ACC112 (cell line): ENCODE data around the gene APOC1.
"Not testable (repeated sequence)": the region's sequence is repeated elsewhere in the genome, so short reads cannot be mapped to it uniquely, and the experiment has no call there.

Experiments used
- H2AFZ ChIP-seq: fragments of 200-600 bp; sonication (generic); one replicate; pipeline ENCODE4 v1.6.0; 2017; ENCODE audit warnings: antibody characterized with exemption, low read length; ENCODE audit not compliant: unreplicated experiment
- H3K27ac ChIP-seq: fragments of 200-600 bp; sonication (generic); 2 replicates; pipeline ENCODE4 v1.5.1; 2014; ENCODE audit warnings: low read depth, mild to moderate bottlenecking, antibody characterized with exemption, low read length, moderate library complexity
- H3K27me3 ChIP-seq: fragments of 200-600 bp; sonication (generic); 2 replicates; pipeline ENCODE4 v1.6.1; 2014; ENCODE audit warnings: mild to moderate bottlenecking, antibody characterized with exemption, low read length, moderate library complexity, mixed read lengths; ENCODE audit not compliant: insufficient read depth
- H3K36me3 ChIP-seq: fragments of 200-600 bp; sonication (generic); 2 replicates; pipeline ENCODE4 v1.6.1; 2016; ENCODE audit warnings: mild to moderate bottlenecking, antibody characterized with exemption, low read length, moderate library complexity, mixed read lengths; ENCODE audit not compliant: insufficient read depth
- H3K4me1 ChIP-seq: fragments of 200-600 bp; sonication (generic); one replicate; pipeline ENCODE4 v1.6.1; 2016; ENCODE audit warnings: low read length, mixed read lengths; ENCODE audit not compliant: insufficient read depth, unreplicated experiment, control insufficient read depth
- H3K4me3 ChIP-seq: fragments of 200-600 bp; sonication (generic); 2 replicates; pipeline ENCODE4 v1.5.1; 2014; ENCODE audit warnings: mild to moderate bottlenecking, low read depth, low read length
- H3K79me2 ChIP-seq: fragments of 200-600 bp; sonication (generic); one replicate; pipeline ENCODE4 v1.6.0; 2016; ENCODE audit warnings: low read length; ENCODE audit not compliant: control insufficient read depth, unreplicated experiment, insufficient read depth

APOC1 gene

GRCh38 chr19:44913512-44914432 is 636 bp upstream of the APOC1 start:
- H3K4me3 ChIP-seq, H3K79me2 ChIP-seq, H2AFZ ChIP-seq, H3K36me3 ChIP-seq, H3K4me1 ChIP-seq, H3K27ac ChIP-seq, H3K27me3 ChIP-seq: not testable (repeated sequence)

DNA sequence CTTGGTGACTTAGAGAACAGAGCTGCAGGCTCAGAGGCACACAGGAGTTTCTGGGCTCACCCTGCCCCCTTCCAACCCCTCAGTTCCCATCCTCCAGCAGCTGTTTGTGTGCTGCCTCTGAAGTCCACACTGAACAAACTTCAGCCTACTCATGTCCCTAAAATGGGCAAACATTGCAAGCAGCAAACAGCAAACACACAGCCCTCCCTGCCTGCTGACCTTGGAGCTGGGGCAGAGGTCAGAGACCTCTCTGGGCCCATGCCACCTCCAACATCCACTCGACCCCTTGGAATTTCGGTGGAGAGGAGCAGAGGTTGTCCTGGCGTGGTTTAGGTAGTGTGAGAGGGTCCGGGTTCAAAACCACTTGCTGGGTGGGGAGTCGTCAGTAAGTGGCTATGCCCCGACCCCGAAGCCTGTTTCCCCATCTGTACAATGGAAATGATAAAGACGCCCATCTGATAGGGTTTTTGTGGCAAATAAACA is 9.9 kb downstream of the APOC1 start:
- Histone ChIP-seq H3K79me2 (no peaks in the 10 kb centered on the region), H3K4me3 (no peak overlapping the region), H3K4me1 (peaks cover 25% of the 10 kb centered on the region), H2AFZ (no peak overlapping the region), H3K36me3 (no peaks in the 10 kb centered on the region), H3K27ac (no peak overlapping the region), H3K27me3 (no peaks in the 10 kb centered on the region)

DNA sequence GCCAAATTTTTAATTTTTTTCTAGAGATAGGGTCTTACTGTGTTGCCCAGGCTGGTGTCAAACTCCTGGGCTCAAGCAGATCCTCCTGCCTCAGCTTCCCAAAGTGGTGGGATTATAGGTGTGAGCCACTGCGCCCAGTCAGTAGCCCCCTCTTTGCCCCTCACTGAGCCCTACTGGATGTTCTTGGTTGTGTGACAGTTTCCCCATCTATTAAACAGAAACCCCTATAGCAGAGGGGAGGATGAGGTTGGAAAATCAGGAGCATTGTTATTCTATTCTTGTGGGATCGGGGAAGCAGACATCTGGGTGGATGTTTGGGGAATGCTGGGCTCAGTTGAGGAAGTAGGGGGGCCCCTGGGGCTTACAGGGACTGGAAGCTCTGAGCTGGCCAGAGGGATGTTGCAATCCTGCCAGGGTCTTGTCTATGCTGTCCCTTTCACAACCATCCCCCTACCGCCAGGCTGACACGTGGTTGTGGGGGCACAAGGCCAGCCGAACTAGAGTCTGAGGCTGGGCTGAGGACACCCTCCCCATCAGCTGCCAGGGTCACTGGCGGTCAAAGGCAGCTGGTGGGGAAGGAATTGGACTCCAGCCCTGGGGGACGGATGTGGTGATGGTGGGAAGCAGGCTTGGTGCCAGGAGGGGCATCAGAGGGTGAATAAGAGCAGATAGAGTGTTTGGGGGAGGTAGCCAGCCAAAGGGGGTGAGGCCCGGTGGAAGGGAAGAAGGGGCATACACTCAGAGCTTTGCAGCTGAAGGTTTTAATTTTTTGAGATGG is 10.9 kb downstream of the APOC1 start:
- peaks cover 25% of the 10 kb centered on the region for H3K4me1 ChIP-seq
- H2AFZ ChIP-seq: no peak overlapping the region
- H3K79me2 ChIP-seq: no peaks in the 10 kb centered on the region
- no peaks in the 10 kb centered on the region for H3K27me3 ChIP-seq
- H3K36me3 ChIP-seq: no peaks in the 10 kb centered on the region
- H3K4me3 ChIP-seq: no peak overlapping the region
- H3K27ac ChIP-seq: peak overlapping the region; percentile 42

- not testable (repeated sequence) for H3K27ac ChIP-seq, H3K4me3 ChIP-seq, H3K36me3 ChIP-seq, H3K27me3 ChIP-seq, H3K79me2 ChIP-seq, H2AFZ ChIP-seq
- H3K4me1 ChIP-seq: peaks cover 25% of the 10 kb centered on the region
Observed at GRCh38 chr19:44926245-44927077, 12.1 kb downstream of the APOC1 start.

GRCh38 chr19:44927746-44928145 is 13.3 kb downstream of the APOC1 start:
- Histone ChIP-seq H2AFZ (no peak overlapping the region), H3K27me3 (no peaks in the 10 kb centered on the region), H3K4me3 (0 out of 2 replicates have a peak overlapping the region, but pooled peaks have one; percentile 15)

DNA sequence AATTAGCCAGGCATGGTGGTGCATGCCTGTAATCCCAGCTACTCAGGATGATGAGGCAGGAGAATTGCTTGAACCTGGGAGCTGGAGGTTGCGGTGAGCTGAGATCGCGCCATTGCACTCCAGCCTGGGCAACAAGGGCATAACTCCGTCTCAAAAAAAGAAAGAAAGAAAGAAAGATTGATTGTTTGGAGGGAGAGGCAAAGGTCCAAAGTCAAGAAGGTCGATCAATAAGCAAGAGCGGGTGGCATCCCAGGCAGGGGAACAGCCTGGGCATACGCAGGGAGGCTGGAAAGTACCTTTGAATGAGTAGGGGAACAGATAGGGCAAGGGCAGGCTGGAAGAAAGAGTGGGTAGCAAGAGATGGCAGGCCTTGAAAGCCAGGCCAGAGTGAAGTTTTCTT is 15.7 kb downstream of the APOC1 start:
- no peak overlapping the region for H2AFZ ChIP-seq
- no peaks in the 10 kb centered on the region for H3K27me3 ChIP-seq
- H3K79me2 ChIP-seq: no peaks in the 10 kb centered on the region
- H3K27ac ChIP-seq: no peak overlapping the region
- H3K4me1 ChIP-seq: peaks cover 17% of the 10 kb centered on the region
- no peak overlapping the region for H3K4me3 ChIP-seq
- H3K36me3 ChIP-seq: no peaks in the 10 kb centered on the region

More at GRCh38 chr19:44927746-44928145, 13.3 kb downstream of the APOC1 start:
- Histone ChIP-seq H3K27ac (peak overlapping the region; percentile 70), H3K36me3 (no peaks in the 10 kb centered on the region), H3K79me2 (no peaks in the 10 kb centered on the region), H3K4me1 (peaks cover 25% of the 10 kb centered on the region)

DNA sequence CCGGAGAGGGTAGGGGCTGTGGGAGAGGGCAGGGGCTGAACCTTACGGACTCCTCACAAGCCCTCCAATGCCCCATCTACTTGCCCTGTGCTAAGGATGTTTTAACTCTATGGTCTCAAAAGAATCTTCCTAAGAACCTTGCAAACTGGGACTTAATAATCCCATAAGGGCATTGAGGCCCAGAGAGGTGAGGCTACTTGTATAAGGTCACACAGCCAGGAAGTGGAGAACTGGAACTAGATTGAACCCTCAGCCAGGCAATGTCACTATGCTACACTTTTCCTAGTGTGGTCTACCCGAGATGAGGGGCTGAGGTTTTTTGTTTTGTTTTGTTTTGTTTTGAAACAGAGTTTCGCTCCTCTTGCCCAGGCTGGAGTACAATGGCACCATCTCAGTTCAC is 17.1 kb downstream of the APOC1 start:
- Histone ChIP-seq H3K27ac (no peak overlapping the region), H3K27me3 (no peaks in the 10 kb centered on the region), H3K4me3 (no peak overlapping the region), H3K4me1 (peaks cover 8% of the 10 kb centered on the region), H3K79me2 (no peaks in the 10 kb centered on the region), H2AFZ (no peak overlapping the region), H3K36me3 (no peaks in the 10 kb centered on the region)

GRCh38 chr19:44939668-44940067 is 25.3 kb downstream of the APOC1 start:
- Histone ChIP-seq H3K36me3 (no peaks in the 10 kb centered on the region), H3K4me3 (no peak overlapping the region), H2AFZ (no peak overlapping the region), H3K79me2 (no peaks in the 10 kb centered on the region), H3K27me3 (no peaks in the 10 kb centered on the region), H3K27ac (no peak overlapping the region), H3K4me1 (no peaks in the 10 kb centered on the region)

GRCh38 chr19:44942067-44942571 is 27.7 kb downstream of the APOC1 start, which contains the start of gene APOC4:
TSS of gene APOC4 (plus strand) at chr19:44942237. CDS start at chr19:44942278, 41 bp downstream.
- Histone ChIP-seq H3K27ac (no peak within 1 kb of the TSS), H3K4me1 (no peaks in the 10 kb centered on the region), H3K4me3 (no peak within 1 kb of the TSS)

GRCh38 chr19:44943801-44944249 is 29.4 kb downstream of the APOC1 start:
- Histone ChIP-seq H3K36me3 (no peaks in the 10 kb centered on the region), H3K4me1 (no peaks in the 10 kb centered on the region), H3K4me3 (no peak overlapping the region), H2AFZ (no peak overlapping the region), H3K27ac (no peak overlapping the region), H3K79me2 (no peaks in the 10 kb centered on the region), H3K27me3 (no peaks in the 10 kb centered on the region)

More at GRCh38 chr19:44942067-44942571, 27.7 kb downstream of the APOC1 start, which contains the start of gene APOC4:
- Histone ChIP-seq H3K36me3 (no peaks in the 10 kb centered on the region), H3K27me3 (no peaks in the 10 kb centered on the region), H2AFZ (no peak within 1 kb of the TSS), H3K79me2 (no peaks in the 10 kb centered on the region)
